HG03280 (cell line): ENCODE results near the gene RAB8A.
A peak's percentile ranks its signal among the peaks of the same experiment; 100 is the strongest.

Experiments used
- ATAC-seq: cut with Tn5 transposase; IDR thresholded peaks from one replicate; pipeline ENCODE4 v1.9.1; 2021; ENCODE audit warnings: mild to moderate bottlenecking, moderate library complexity; ENCODE audit not compliant: unreplicated experiment

RAB8A gene

GRCh38 chr19:16136185-16136999 is 24.7 kb downstream of the RAB8A start:
- ATAC-seq, result no peak

DNA sequence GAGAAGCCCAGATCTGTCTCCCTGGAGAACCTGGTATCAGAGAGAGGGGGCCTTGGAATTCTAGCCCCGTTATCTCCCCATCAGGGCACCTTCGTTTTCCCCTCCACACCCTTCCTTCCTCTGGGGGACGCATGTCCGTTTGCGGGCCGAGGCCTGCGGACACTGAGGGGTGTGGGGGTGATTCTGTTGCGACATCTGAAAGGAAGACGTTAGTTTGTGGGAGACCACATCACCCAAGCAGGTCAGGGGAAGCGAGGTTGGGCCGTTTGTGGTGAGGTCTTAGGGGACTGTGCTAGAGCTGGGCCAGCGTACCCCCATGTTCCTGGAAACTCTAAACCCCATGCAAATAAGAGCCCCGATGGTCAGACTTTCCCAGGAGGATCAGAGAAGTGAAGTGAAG is 28.1 kb downstream of the RAB8A start:
- ATAC-seq, result no peak

DNA sequence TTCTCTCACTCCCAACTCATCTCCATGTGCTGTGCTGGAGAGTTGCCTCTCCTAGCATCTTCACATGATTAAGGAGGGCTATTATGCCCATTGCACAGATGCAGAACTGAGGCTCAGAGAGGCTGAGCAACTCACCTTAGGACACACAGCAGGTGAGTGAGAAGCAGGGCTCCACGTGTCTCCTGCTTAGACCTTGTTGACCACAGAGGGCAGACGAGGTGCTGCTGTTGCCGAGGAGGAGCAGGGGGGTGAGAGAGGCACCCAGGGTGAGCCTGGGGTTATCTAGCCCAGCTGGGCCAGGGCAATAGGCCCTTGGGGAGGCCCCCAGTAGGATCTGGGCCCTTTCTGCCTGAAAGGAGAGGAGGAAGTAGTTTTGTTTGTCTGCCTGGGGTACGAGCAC is 29.4 kb downstream of the RAB8A start:
- no peak for ATAC-seq

- no peak for ATAC-seq
Measured at GRCh38 chr19:16142032-16142580, 30.4 kb downstream of the RAB8A start.

GRCh38 chr19:16143399-16144215 is 31.9 kb downstream of the RAB8A start, which contains the start of gene HSH2D:
HSH2D (plus strand) TSS chr19:16143685; CDS start chr19:16148751, 5,066 bp downstream.
- ATAC-seq, result peak; percentile 73

DNA sequence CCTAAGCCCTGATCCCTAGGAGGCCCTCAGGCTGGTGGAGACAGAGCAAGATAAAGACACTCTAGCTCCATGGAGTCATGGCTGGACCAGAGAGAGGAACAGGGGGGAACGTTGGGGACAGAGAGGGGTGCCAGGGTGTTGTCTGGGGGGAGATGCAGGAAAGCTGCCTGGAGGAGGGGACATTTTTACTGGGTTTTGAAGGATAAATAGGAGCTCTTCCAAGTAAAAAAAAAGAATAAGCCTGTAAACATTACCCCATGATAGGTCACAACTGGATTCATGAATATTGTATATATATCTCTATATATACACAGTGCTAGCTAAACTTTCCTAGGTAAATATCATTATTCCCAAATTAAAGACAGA is 32.5 kb downstream of the RAB8A start:
- ATAC-seq, result no peak

- no peak for ATAC-seq
Measured at GRCh38 chr19:16146112-16146511, 34.4 kb downstream of the RAB8A start.

GRCh38 chr19:16148443-16149229 is 36.9 kb downstream of the RAB8A start:
- no peak for ATAC-seq

- ATAC-seq, result no peak
Measured at GRCh38 chr19:16153582-16154336, 42.1 kb downstream of the RAB8A start.

GRCh38 chr19:16154557-16154956 is 42.9 kb downstream of the RAB8A start:
- no peak for ATAC-seq

GRCh38 chr19:16155128-16155527 is 43.4 kb downstream of the RAB8A start:
- no peak for ATAC-seq

DNA sequence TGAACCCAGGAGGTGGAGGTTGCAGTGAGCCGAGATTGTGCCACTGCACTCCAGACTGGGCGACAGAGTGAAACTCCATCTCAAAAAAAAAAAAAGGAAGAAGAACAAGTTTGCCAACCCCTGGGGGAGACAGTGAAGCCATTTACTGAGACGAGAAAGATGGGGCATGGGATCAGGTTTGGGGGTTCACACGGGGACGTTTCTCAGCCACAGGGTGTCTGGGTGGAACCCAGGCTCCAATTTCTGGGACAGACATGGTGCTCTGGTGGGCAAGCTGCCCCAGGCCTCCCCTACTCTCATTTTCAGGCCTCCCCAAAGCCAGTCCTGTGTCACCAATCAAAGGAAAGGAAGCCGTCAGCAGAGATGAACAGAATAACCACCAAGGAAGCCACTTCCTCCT is 45.2 kb downstream of the RAB8A start:
- no peak for ATAC-seq

DNA sequence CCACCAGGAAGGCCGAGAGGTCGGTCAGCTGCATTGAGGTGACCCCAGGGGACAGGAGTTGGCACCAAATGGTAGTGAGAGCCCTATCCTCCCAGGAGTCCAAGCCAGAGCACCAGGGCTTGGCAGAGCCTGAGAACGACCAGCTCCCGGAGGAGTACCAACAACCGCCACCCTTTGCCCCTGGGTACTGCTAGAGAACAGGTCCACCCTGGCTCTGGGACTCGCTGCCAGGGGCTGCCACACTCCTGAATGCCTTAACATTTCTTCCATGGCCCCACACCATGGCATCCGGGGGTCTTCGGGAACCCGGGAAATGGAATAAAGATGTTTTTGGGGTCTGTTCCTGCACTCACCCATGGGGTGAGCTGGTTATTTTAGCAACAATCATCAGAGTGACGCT is 45.9 kb downstream of the RAB8A start:
- ATAC-seq, result no peak

GRCh38 chr19:16159655-16160054 is 48.0 kb downstream of the RAB8A start:
- no peak for ATAC-seq

DNA sequence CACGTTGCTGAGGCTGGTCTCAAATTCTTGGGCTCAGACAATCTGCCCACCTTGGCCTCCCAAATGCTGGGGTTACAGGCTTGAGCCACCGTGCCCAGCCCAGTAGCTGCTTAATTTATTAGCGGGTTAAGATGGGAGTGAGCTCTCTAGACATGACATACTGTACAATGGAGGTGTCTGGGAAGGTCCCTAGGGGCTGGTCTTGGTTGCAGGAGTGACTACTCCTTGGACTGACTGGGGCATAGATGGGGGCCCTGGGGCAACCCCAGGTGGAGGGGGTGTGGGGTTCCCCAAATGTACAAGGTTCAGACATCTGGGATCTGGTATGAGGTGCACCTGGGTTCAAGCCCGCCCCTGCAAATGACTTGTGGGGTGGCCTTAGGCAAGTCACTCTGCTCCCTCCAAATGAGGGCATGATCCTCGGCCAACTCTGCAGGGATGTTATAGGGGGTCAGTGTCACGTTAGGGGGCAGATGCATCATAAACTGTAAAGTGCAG is 48.8 kb downstream of the RAB8A start:
- no peak for ATAC-seq

DNA sequence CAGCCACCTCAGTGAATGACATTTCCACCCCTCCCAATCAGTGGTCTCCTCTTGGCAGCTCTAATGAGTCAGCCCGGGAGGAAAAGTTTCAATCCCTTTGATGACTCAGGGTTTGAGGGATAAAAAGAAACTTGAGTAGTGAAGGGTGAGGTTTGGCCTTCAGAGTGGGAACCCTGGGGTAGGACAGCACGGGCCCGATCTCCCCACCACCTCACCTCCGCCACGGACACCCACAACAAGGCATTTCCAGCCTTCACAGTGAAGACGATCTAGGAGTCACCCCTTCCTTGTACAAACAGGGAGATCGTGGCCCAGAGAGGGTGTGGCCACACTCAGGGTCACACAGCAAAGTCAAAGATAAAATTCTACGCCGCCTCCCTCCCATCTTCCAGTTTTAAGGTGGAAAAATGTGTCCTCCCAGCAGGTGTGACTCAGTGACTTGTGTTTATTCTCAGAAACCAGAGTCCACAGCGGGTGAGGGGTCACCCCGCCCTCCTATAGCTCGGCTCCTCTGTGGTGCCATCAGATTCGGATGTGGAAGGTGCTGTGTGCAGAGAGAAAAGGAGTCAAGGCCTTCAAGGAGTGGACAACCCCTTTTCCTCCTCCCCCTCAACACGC is 49.4 kb downstream of the RAB8A start:
- ATAC-seq, result no peak

DNA sequence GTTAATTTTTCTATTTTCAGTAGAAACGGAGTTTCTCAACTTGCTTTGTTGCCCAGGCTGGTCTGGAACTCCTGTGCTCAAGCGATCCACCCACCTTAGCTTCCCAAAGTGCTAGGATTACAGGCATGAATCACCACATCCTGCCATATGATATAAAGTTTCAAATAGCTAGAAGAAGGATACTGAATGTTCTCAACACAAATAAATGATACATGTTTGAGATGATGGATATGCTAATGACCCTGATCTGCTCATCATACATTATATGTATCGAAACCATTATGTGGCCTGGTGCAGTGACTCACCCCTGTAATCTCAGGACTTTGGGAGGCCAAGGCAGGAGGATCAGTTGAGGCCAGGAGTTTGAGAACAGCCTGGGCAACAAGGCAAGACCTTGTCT is 50.2 kb downstream of the RAB8A start:
- ATAC-seq, result no peak

- no peak for ATAC-seq
Measured at GRCh38 chr19:16164222-16164890, 52.7 kb downstream of the RAB8A start.

GRCh38 chr19:16166417-16166816 is 54.7 kb downstream of the RAB8A start:
- no peak for ATAC-seq
